ENCODE data around the gene BNIP5.
A peak's percentile ranks its signal among the peaks of the same experiment; 100 is the strongest.
"Not testable (repeated sequence)": the region's sequence is repeated elsewhere in the genome, so short reads cannot be mapped to it uniquely, and the experiment has no call there.

Gene BNIP5

DNA sequence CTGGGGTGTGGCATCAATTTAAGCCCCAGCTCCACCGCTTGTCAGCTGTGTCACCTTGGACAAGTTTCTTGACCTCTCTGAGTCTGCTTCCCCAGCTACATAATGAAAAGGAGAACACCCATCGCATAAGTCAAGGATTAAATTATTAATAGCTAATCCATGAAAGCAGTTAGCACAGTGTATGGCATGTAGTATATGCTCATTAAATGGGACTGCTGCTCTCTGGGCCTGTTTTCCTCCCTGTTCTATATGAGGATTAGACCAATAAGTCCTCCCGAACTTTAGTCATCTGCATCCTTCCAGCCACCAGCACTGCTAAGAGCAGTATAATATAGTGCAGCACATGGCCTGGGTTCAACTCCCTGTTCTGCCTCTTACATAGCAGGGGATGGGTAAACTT is 31.1 kb upstream of the BNIP5 start:
- no peak for DNase-seq (ENCODE audit: low read depth)

DNA sequence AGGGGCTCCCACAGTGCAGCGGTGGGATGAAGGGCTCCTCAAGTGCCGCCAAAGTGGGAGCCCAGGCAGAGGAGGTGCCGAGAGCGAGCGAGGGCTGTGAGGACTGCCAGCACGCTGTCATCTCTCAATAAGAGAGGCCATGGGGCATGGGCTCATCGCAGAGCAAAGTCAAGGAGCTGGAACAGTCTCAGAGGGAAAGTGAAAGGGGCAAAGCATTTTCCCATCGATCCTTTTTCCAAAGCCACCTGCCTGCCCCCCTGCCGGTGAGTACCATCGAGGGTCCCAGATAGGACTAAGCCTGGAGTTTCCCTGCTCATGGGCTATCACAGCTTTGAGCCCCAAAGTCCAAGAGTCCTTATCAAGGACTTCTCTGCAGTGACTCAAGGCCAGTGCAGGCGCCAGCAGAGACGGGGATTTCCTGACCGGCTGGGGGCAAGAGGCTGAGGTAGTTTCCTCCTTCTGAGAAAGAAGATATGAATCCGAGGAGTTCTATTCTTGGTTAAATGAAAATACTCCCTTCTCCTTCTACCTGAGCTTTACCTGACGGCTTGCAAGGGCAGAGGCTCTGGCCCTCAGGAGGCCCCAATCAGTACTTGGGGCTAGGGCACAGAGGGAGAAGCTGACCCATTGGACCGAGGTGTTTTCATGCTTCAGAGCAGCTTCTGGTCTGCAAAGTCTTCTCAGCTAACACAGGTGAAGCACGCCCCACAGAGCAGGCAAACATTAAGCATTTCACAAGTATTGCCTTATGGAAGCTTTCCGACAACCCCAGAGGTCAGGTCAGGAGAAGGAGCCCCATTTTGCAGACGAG is 28.2 kb upstream of the BNIP5 start:
- peak; percentile 22 for DNase-seq (ENCODE audit: low read depth)

DNA sequence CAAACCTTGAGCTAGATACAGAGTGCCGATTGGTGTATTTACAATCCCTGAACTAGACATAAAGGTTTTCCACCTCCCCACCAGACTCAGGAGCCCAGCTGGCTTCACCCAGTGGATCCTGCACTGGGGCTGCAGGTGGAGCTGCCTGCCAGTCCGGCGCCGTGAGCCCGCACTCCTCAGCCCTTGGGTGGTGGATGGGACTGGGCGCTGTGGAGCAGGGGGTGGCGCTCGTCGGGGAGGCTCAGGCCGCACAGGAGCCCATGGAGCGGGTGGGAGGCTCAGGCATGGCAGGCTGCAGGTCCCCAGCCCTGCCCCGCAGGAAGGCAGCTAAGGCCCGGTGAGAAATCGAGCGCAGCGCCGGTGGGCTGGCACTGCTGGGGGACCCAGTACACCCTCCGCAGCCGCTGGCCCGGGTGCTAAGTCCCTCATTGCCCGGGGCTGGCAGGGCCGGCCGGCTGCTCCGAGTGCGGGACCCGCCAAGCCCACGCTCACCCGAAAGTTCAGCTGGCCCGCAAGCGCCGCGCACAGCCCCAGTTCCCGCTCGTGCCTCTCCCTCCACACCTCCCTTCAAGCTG is 27.5 kb upstream of the BNIP5 start:
- DNase-seq (ENCODE audit: low read depth) = not testable (repeated sequence)

DNA sequence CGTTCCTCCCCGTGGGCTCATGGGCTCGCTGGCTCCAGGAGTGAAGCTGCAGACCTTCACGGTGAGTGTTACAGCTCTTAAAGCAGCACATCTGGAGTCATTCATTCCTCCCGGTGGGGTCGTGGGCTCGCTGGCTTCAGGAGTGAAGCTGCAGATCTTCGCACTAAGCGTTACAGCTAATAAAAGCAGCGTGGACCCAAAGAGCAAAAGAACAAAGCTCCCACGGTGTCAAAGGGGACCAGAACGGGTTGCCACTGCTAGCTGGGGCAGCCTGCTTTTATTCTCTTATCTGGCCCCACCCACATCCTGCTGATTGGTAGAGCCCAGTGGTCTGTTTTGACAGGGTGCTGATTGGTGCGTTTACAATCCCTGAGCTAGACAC is 26.7 kb upstream of the BNIP5 start:
- not testable (repeated sequence) for DNase-seq (ENCODE audit: low read depth)

DNA sequence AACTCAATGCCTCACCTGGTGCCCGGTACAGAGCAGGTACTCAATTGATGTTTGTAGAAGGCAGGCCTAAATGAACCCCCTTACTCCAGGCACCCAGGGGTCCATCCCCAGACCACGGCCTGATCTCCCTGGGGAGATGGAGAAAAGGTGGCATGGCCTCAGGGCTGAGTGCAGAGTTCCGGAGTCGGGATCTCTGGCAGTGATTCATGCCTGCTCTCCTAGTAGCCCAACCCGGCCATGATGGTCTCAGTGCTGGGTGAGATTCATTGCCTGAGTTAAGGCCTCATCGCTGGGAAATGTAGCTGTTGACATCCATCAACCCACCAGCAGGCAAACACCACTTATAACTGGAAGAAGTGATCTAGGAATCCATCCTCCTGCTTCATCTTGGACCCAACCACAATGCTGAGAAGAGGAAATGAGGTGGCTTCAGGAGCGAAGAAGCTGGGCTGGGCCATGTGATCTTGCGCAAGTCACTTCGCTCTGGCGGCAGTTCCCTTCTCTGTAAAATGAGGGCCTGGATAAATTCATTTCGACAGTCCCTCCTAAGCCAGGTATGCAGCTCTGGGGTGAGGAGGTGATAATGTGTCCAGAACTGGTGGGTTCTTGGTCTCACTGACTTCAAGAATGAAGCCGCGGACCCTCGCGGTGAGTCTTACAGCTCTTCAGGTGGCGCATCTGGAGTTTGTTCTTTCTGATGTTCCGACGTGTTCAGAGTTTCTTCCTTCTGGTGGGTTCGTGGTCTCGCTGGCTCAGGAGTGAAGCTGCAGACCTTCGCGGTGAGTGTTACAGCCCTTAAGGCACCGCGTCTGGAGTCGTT is 26.1 kb upstream of the BNIP5 start:
- DNase-seq (ENCODE audit: low read depth) = peak; percentile 38

DNA sequence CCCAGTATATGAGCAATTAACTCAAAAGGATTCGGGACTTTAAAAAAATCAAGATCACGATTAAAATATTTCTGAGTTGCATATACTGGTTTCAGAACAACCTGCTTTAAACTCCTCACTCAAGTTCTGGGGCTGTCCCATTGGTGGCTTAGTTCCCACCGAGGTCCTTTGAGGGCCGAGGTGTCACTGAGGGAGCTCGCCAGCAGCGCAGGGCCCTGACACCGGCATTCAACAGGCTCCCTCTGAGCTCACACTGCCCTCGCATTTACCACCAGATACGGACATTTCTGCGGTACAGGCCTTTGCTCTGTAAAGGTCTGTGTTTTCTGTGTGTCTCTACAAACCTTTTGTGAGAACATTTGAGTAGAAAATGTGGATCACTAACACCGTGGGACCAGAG is 24.4 kb upstream of the BNIP5 start:
- DNase-seq (ENCODE audit: low read depth) = no peak

DNA sequence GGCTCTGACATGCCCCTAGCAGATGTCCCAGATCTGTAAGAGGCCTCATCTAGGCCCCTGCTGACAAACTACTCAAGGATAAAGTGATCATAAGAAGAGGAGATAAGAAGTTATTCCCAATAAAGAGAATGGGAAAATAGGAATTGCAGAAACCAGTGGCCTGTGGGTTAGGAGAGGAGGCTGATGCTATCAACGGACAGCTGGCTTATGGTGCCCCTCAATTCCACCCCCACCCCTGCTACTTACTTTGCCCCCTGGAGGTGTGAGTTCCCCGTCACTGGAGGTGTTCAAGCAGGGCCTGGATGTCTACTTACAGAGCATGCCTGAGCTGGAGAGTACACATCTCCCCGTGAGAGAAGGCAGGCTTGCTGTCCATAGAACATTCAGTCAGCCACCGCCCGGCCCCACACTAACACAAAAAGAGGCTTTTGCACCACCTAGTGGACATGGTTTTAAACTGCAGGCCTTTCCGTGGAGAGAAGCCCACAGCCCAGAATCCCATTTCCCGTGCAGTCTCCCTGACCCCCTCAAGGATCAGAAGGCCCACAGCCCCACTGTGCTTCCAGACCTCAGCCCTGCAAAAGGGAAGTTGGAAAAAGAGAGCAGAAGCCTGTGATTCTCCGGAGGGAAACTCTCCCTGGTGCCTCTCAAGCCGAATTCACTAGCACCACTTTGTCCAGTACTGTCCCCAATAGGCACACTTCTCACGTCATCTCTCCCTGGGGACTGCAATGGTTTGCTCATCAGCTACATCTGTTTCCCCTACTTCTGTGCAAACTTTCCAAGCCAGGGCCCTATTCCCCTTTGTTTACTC is 23.8 kb upstream of the BNIP5 start:
- DNase-seq (ENCODE audit: low read depth) = peak; percentile 84

DNA sequence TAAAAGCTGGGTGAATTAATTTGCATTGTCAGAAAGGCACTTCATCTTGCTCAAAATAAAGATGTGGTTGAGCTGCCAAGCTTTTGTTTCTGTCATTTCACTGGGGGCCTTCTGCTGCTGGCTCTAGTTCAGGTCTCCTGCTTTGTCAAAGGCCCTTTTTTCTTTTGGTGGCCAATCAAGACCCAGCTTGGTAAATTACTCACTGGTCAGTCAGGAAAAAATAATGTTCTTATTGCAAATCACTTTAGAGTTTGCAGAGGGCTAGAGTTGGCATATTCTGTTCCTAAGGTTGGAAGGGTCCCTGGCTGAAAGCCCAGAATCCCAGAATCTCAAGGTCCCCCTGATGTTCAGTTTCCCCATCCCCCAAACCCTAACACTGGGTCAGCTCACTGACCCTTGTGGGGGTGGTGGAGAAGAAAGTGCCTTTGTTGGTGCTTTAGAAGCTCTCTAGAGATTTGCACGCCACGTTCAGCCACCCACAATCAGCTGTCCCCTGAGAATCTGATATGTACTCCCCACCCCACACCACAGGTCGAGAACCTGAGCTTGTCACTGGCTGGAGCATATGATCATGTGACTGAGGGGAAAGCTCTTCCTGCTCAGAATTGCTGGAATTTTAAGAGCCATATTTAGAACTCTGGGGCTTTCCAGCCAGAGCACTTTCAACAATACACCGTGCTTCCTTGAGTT is 21.7 kb upstream of the BNIP5 start:
- DNase-seq (ENCODE audit: low read depth) = no peak

DNA sequence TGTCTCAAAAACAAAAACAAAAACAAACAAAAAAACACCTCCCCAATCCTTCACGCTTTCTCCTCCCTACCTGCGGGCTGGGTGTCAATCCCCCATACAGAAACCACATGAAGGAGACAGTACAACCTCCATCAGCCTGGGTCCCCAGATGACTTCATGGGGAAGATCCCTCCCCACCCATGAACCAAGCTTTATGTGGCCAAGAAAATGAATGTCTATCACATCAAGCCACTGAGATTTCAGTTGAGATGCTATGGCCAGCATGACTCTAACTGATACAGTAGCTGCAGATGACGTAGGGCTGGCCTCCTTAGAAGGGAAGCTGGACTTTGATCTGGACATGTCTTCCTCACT is 21.2 kb upstream of the BNIP5 start:
- DNase-seq (ENCODE audit: low read depth) = no peak

DNA sequence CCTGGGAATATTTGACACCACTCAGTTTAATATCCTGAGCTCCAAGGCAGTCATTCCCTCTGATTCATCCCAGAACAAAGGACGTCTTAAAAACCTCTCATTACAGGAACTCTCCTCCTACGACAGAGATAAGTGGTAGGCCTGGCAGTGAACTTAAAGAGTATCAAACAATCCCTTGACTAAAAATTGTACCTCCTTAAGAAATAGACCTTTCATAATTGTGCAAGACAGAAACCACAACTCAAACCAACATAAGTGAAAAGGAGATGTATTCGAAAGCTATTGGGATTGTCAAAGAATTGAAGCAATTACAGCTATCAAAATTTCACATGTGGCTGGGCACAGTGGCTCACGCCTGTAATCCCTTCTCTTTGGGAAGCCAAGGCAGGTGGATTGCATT is 19.1 kb upstream of the BNIP5 start:
- no peak for DNase-seq (ENCODE audit: low read depth)

DNA sequence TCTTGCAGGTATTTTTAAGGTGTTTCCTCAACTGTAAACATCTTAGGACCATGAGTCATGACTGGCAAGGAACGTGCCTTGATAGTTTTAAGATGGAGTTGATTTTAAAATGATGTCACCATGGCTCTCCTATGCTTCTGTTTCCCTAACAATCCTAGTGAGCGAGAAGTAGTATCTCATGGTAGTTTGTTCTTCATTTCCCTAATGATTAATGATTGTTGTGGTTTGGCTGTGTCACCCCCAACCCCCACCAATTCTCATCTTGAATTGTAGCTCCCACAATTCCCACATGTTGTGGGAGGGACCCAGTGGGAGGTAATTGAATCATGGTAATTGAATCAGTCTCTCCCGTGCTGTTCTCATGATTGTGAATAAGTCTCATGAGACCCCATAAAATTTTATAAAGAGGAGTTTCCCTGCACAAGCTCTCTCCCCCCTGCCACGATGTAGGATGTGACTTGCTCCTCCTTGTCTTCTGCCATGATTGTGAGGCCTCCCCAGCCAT is 16.8 kb upstream of the BNIP5 start:
- DNase-seq (ENCODE audit: low read depth) = no peak

DNA sequence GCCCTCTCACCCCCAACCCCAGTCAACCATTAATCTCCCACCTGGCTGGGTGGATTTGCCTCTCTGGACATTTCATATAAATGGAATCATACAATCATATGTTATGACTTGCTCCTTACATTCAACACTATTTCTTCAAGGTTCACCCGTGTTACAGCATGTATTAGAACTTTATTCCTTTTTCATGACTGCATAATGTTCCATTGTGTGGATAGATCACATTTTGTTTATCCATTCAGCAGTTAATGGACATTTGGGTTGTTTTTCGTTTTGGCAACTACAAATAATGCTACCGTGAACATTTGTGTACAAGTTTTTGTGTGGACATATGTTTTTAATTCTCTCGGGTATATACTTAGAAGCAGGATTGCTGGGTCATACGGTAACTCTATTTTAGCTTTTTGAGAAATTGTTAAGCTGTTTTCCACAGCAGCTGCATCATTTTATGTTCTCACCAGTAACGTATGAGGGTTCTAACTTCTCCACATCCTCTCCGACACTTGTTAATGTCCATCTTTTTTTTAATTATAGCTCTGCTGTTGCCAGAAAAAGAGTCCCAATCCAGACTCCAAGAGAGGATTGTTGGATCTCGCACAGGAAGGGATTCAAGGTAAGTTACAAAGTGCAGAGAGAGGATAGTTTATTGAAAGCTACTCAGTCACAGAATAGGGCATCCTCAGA is 15.9 kb upstream of the BNIP5 start:
- no peak for DNase-seq (ENCODE audit: low read depth)

DNA sequence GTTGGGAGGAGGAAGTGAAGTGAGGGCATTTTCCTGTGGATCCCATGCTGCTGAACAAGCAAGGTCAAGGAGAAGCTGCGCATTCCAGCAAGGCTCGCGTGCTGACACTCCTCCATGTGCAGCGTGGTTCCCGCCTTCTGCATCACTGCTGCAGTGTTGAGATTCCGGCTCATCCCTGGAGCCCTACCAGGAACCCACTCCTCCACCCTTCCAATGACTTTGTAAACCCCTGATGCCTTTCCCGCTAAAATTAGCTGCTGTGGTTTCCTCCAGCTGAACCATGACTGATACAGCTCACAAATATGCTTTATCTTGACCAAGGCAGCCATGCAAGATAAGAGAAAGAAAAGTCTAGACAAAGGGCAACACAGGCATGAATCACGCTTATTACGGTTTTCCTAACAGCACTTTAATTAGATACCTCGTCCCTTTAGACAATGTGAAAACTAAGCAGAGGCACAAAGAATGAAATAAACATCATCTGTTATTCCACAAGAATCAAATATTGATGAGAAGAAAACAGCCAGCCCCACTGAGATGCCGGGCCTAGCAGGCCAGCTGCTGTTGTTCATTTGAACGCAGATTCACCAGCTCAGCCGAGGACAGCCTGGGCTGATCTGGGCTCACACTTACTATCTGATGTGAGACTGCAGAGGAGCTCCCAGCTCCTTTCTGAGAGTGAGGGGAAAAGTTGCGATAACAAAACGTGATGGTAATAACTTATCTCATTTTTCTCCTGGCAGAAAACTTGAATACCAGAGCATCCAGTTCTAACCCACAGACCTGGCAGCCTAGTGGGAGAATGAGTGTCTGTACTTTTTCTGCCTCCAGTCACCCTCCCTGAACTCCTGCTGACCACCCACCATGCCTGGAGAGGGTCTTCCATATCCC is 14.2 kb upstream of the BNIP5 start:
- DNase-seq (ENCODE audit: low read depth) = peak; percentile 46

DNA sequence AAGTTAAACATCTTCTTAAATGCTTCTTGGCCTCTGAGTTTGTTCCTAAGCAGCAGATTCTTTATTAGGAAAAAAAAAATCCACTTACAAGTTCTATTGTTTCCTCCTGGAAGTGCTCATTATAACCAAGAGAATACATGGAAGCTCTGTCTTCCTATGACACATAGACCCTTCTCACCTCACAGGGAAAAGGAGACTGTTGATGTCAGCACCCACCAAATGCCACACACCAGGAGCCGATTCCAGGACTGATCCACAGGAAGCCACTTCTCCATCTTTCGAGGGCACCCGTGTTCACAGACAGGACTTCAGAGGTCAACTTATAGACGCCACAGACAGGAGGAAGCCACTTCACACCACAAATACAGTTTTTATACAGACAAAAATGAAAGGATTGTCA is 13.4 kb upstream of the BNIP5 start:
- no peak for DNase-seq (ENCODE audit: low read depth)

DNA sequence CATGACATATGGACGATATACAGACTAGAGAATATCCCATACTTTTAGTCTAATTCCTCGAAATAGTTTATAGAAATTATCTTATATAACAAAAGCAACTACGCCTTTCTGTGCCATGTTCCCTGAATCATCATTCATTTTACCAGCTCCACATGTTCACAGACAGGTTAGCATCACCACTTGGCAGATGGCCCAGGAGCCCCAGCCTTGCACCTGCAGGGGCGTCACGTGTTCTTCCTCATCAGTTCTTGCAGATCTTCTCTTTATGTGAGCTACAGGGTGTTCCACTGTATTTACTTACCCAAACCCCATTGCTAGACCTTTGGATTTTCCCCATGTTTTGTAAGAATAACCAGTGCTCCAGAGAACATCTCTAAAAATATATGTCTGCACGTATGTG is 12.6 kb upstream of the BNIP5 start:
- no peak for DNase-seq (ENCODE audit: low read depth)

DNA sequence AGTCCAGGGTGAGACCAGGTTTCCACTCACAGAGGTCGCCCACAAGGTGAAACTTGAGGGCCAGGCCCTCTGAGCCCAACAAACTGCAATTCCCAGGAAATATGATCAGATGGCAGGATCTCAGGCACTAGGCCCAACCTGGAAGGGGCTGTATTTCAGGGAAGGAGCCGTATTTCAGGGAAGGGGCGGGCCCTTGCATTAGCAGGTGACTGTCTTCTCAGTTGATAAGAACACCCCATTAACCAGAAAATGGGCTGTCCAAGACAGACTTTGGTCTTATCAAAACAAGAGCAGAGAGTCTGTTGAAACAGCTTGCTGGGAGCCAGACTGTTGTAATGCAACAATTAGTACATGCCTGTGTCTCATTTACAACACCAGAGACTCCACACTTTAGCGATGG is 10.9 kb upstream of the BNIP5 start:
- no peak for DNase-seq (ENCODE audit: low read depth)

DNA sequence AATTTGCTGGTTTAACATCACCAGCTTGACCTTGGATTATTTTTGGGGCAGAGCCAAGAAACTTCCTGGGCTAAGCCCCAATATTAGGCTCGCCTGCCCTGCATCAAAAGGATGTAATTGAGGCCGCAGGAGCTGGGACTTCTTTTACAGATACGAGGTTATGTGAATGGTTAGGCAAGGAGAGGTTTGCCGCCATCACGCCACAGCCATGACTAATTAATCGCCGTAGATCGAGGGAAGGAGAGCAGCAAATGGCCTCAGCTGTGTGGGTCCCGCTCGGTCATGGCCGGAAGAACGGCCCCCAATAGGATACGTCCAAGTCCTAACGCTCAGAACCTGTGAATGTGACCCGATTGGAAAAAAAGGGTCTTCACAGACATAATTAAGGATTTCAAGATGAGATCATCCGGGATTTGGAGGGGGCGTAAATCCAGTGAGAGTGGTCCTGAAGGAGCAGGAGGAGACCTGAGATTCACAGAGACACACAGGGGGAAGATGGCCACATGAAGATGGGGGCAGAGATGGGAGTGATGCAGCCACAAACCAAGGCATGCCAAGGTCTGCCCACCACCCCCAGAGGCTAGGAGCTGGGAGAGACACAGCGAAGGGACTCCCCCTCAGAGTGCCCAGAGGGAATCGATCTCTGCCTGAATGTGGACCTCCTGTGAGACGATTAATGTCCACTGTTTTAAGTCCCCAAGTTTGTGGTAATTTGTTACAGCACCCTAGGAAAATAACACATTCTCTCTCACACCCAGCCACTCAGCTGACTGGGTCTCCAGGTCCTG is 10.0 kb upstream of the BNIP5 start:
- no peak for DNase-seq (ENCODE audit: low read depth)

DNA sequence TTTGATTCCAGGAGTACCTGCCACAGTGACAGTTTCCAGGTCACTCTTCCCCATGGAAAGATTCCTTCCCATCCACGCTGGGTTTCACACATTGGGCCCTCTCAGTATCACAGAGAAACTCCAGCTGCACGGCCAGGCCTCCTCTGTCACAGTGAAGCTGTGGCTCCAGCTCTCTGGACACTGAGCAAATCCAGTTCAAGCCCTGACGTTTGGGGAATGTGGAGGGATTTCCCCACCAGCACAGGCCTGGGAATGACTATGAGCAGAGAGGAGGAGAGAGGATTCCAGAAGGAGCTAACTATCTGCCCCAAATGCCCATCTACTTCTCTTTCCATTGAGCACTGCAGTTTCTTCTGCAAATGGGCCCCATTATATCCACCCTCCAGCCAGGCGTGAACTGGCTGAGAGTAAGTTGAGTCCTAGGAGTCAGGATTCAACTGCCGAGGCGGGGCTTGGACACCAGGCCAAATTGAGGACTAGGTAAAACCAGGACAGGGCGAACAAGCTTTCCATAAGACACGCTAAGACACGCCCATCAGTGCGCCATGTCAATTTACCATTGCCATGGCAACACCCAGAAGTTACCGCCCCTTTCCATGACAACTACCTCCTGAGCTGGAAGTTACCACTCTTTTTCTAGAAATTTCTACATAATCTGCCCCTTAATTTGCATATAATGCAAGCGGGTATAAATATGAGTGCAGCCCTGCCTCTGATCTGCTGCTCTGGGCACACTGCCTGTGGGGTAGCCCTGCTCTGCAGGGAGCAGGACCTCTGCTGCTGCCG is 9.2 kb upstream of the BNIP5 start:
- DNase-seq (ENCODE audit: low read depth) = no peak
